OCI-LY3 (cell line): ENCODE results near the gene STK32B.

Source experiments
- H2AFZ ChIP-seq: fragments of 200-600, 300-600 bp; shearing (Covaris generic); 2 replicates; pipeline ENCODE4 v1.6.0; 2014; ENCODE audit warnings: antibody characterized with exemption, low read depth, low read length
- H3K27ac ChIP-seq: fragments of 200-600, 300-600 bp; sonication (generic); 2 replicates; pipeline ENCODE4 v1.5.1; 2014; ENCODE audit warnings: mild to moderate bottlenecking, low read length, moderate library complexity, mixed read lengths
- H3K27me3 ChIP-seq: fragments of 200-600, 300-600 bp; sonication (generic); 2 replicates; pipeline ENCODE4 v1.6.1; 2014; ENCODE audit warnings: low read depth, low read length, mixed read lengths
- H3K36me3 ChIP-seq: fragments of 200-600, 300-600 bp; sonication (generic); replicated peaks from 2 replicates; pipeline ENCODE3; 2014; ENCODE audit warnings: low read depth, low read length, mixed read lengths
- H3K4me1 ChIP-seq: fragments of 300-600, 200-600 bp; sonication (generic); 2 replicates; pipeline ENCODE4 v1.6.1; 2014; ENCODE audit warnings: low read length, mixed read lengths
- H3K4me2 ChIP-seq: fragments of 200-600, 300-600 bp; sonication (generic); 2 replicates; pipeline ENCODE4 v1.6.1; 2014; ENCODE audit warnings: low read length, mixed read lengths
- H3K4me3 ChIP-seq: fragments of 300-600, 200-600 bp; sonication (generic); 2 replicates; pipeline ENCODE4 v1.5.1; 2014; ENCODE audit warnings: antibody characterized with exemption, mild to moderate bottlenecking, low read length, moderate library complexity
- H3K79me2 ChIP-seq: fragments of 300-600, 200-600 bp; shearing (Covaris generic); 2 replicates; pipeline ENCODE4 v1.6.1; 2014; ENCODE audit warnings: mild to moderate bottlenecking, low read length, mixed read lengths
- H3K9ac ChIP-seq: fragments of 300-600, 200-600 bp; shearing (Covaris generic); 2 replicates; pipeline ENCODE4 v1.6.0; 2014; ENCODE audit warnings: mild to moderate bottlenecking, low read length, moderate library complexity
- H3K9me3 ChIP-seq: fragments of 200-600, 300-600 bp; shearing (Covaris generic); 2 replicates; pipeline ENCODE4 v1.6.1; 2014; ENCODE audit warnings: low read length, mixed read lengths; ENCODE audit not compliant: insufficient read depth
- H4K20me1 ChIP-seq: fragments of 200-600, 300-600 bp; sonication (generic); 2 replicates; pipeline ENCODE4 v1.6.1; 2016; ENCODE audit warnings: low read length, mixed read lengths; ENCODE audit not compliant: insufficient read depth
- EZH2phosphoT487 ChIP-seq: fragments of 200-600 bp; shearing (Covaris generic); IDR thresholded peaks from 2 replicates; pipeline ENCODE4 v1.6.1; 2018; ENCODE audit warnings: antibody characterized with exemption, mixed run types, low read depth
- TF ChIP-seq, protein P1 (sequence below): fragments of 200-600, 300-600 bp; sonication (generic); IDR thresholded peaks from 2 replicates; pipeline ENCODE4 v1.5.1; 2014; ENCODE audit warnings: antibody characterized with exemption, low read length, low read depth

Gene STK32B

DNA sequence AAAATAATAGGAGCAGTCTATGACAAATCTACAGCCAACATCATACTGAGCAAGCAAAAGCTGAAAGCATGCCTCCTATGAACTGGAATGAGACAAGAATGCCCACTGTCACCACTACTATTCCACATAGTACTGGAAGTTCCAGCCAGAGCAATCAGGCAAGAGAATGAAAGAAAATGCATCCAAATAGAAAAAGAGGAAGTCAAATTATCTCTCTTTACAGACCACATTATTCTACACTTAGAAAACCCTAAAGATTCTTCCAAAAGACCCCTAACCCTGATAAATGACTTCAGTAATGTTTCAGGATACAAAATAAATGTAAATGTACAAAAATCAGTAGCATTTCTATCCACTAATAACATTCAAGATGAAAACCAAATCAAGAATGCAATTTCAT, 249.0 kb downstream of the STK32B start:
- Histone ChIP-seq H3K79me2 (no peaks in the 10 kb centered on the region), H3K9ac (no peak overlapping the region), H2AFZ (no peak overlapping the region), H3K36me3 (no peaks in the 10 kb centered on the region), H3K4me1 (no peaks in the 10 kb centered on the region), H3K4me3 (no peak overlapping the region), H3K9me3 (no peaks in the 10 kb centered on the region), H3K27ac (no peak overlapping the region), H4K20me1 (no peaks in the 10 kb centered on the region), H3K27me3 (no peaks in the 10 kb centered on the region; the same call in 1 of the 2 replicates), H3K4me2 (no peak overlapping the region)
- no peak for TF ChIP-seq EZH2phosphoT487
- TF ChIP-seq, protein P1, sequence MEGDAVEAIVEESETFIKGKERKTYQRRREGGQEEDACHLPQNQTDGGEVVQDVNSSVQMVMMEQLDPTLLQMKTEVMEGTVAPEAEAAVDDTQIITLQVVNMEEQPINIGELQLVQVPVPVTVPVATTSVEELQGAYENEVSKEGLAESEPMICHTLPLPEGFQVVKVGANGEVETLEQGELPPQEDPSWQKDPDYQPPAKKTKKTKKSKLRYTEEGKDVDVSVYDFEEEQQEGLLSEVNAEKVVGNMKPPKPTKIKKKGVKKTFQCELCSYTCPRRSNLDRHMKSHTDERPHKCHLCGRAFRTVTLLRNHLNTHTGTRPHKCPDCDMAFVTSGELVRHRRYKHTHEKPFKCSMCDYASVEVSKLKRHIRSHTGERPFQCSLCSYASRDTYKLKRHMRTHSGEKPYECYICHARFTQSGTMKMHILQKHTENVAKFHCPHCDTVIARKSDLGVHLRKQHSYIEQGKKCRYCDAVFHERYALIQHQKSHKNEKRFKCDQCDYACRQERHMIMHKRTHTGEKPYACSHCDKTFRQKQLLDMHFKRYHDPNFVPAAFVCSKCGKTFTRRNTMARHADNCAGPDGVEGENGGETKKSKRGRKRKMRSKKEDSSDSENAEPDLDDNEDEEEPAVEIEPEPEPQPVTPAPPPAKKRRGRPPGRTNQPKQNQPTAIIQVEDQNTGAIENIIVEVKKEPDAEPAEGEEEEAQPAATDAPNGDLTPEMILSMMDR, result no peak

DNA sequence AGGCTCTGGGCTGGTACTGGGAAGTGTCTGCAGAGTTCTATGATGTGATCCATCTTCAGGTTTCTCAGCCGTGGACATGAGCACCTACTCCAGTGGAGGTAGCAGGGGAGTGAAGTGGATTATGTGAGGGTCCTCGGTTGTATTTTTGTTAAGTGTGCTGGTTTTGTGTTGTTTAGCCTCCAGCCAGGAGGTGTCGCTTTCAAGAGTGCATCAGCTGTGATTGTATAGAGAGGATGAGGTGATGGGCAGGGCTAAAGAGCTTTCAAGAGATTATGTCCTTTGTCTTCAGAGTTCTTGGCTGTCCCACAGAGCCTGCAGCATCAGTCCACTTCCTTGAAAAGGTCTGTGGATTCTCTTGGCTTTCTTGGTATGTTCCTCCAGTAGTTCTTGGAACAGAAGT, 256.6 kb downstream of the STK32B start:
- TF ChIP-seq, protein P1, result no peak
- TF ChIP-seq EZH2phosphoT487, result no peak
- H3K4me2 ChIP-seq, result no peak overlapping the region
- H3K79me2 ChIP-seq, result no peaks in the 10 kb centered on the region
- no peak overlapping the region for H3K4me3 ChIP-seq
- H2AFZ ChIP-seq, result no peak overlapping the region
- H3K9ac ChIP-seq, result no peak overlapping the region
- H4K20me1 ChIP-seq, result no peaks in the 10 kb centered on the region
- no peaks in the 10 kb centered on the region for H3K4me1 ChIP-seq
- H3K27me3 ChIP-seq, result no peaks in the 10 kb centered on the region; the same call in 1 of the 2 replicates
- no peaks in the 10 kb centered on the region for H3K36me3 ChIP-seq
- no peak overlapping the region for H3K27ac ChIP-seq
- H3K9me3 ChIP-seq, result no peaks in the 10 kb centered on the region

DNA sequence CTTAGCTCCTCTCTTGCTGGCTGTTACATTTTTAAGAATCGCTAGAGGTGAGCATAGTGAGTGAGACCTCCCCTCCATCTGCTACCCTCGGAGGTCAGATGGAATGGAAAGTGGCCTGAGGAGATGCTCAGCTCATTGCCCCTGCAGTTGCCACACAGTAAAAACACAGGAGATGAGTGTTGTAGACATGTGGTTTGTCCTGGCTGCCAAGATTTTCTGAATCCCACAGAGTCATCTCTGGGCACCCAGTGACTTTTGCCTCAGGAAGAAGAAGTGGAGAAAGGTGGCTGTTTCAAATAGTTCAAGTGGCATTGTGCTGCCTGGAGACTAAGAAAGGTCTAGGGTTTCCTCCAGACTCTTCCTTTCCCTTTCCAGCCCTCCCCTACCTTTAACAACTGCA, 271.0 kb downstream of the STK32B start:
- Histone ChIP-seq H3K9me3 (no peaks in the 10 kb centered on the region), H3K27ac (no peak overlapping the region), H2AFZ (no peak overlapping the region), H3K79me2 (no peaks in the 10 kb centered on the region), H3K4me2 (no peak overlapping the region), H3K4me3 (no peak overlapping the region), H3K27me3 (peaks cover 4% of the 10 kb centered on the region; the same call in 1 of the 2 replicates), H3K36me3 (no peaks in the 10 kb centered on the region), H3K4me1 (no peaks in the 10 kb centered on the region), H3K9ac (no peak overlapping the region), H4K20me1 (no peaks in the 10 kb centered on the region)
- TF ChIP-seq, protein P1, result no peak
- no peak for TF ChIP-seq EZH2phosphoT487

DNA sequence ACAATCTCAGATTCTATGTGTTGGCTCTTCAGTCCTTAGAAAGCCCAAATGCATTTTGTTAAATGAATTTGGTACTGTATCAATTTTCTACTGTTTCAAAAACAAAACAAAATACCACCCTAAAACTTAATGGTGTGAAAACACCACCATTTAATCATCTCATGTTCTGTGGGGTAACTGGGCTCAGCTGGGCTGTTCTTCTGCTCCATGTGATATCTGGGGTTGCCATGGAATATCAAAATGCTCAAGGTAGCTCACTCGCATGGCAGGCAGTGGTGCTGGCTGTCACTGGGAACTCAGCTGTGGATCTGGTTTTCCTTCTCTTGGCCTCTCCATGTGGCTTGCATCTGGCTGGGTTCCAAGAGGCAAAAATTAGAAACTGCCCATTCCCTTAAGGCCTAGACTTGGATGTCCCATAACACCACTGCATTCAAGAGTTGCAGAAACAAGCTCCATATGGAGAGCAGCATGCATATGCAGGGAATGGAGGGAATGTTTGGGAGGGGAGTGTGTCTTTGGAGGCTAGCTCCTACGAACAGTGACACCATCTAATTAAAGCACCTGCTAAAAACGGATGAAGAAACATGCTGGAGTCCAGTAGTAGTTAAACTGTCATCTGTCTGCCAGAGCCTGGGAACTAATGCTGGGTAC, 279.2 kb downstream of the STK32B start:
- no peaks in the 10 kb centered on the region for H3K79me2 ChIP-seq
- TF ChIP-seq EZH2phosphoT487, result no peak
- TF ChIP-seq, protein P1, result no peak
- H3K27me3 ChIP-seq, result peaks cover 4% of the 10 kb centered on the region; the same call in 1 of the 2 replicates
- no peak overlapping the region for H3K27ac ChIP-seq
- H3K9me3 ChIP-seq, result no peaks in the 10 kb centered on the region
- H3K4me1 ChIP-seq, result no peaks in the 10 kb centered on the region
- no peaks in the 10 kb centered on the region for H3K36me3 ChIP-seq
- H3K9ac ChIP-seq, result no peak overlapping the region
- no peak overlapping the region for H2AFZ ChIP-seq
- H3K4me3 ChIP-seq, result no peak overlapping the region
- H3K4me2 ChIP-seq, result no peak overlapping the region
- H4K20me1 ChIP-seq, result no peaks in the 10 kb centered on the region
